IPS-18a (cell line): Measurements from ENCODE around the gene CDC34.
A peak's percentile ranks its signal among the peaks of the same experiment; 100 is the strongest.

Experiments
- H3K27ac ChIP-seq: one replicate; pipeline ENCODE4 v1.5.1; 2013; ENCODE audit warnings: low read length
- H3K27me3 ChIP-seq: one replicate; pipeline ENCODE4 v1.6.1; 2013; ENCODE audit warnings: mild to moderate bottlenecking, low read length; ENCODE audit not compliant: control insufficient read depth, insufficient read depth
- H3K36me3 ChIP-seq: one replicate; pipeline ENCODE4 v1.6.1; 2013; ENCODE audit warnings: low read depth, low read length; ENCODE audit not compliant: control insufficient read depth
- H3K4me1 ChIP-seq: one replicate; pipeline ENCODE4 v1.6.1; 2013; ENCODE audit warnings: low read depth, low read length; ENCODE audit not compliant: control insufficient read depth
- H3K4me3 ChIP-seq: one replicate; pipeline ENCODE4 v1.5.1; 2013; ENCODE audit warnings: low read length
- H3K9ac ChIP-seq: one replicate; pipeline ENCODE4 v1.6.1; 2013; ENCODE audit warnings: mild to moderate bottlenecking, low read length, moderate library complexity
- H3K9me3 ChIP-seq: one replicate; pipeline ENCODE4 v1.6.1; 2013; ENCODE audit warnings: low read depth, low read length; ENCODE audit not compliant: control insufficient read depth

CDC34 gene

DNA sequence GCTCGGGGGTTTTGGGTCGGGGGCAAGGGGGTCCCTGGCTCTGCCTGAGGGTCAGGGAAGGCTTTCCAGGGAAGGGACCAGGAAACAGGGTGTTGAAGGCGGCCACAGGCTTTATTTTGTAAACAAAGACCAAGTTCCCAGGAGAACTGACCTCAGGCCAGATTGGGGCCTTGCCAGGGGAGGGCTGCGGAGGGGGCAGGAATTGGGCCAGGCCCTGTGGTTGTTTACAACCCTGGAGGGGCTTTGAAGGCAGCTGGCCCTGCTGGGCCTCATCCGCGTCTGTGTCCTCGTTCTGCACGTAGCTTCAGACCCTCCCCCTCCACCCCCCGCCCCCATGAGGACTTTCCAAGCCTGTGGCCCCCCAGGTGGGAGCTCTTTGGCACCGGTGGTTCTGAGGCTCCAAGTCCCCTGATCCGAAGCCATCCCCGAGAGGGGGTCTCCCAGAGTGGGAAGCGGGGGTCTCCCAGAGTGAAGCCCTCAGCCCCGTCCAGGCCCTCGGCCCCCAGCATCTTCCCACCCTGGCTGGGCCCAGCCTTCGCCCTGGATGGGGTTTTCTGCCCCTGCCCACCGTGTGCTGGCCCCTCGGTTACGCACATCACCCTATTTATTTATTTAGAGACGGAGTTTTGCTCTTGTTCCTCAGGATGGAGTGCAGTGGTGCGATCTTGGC, 27.3 kb downstream of the CDC34 start:
- Histone ChIP-seq H3K4me3 (no peak overlapping the region), H3K36me3 (no peaks in the 10 kb centered on the region), H3K9ac (no peak overlapping the region), H3K27me3 (no peaks in the 10 kb centered on the region), H3K9me3 (no peaks in the 10 kb centered on the region), H3K27ac (no peak overlapping the region), H3K4me1 (no peaks in the 10 kb centered on the region)

DNA sequence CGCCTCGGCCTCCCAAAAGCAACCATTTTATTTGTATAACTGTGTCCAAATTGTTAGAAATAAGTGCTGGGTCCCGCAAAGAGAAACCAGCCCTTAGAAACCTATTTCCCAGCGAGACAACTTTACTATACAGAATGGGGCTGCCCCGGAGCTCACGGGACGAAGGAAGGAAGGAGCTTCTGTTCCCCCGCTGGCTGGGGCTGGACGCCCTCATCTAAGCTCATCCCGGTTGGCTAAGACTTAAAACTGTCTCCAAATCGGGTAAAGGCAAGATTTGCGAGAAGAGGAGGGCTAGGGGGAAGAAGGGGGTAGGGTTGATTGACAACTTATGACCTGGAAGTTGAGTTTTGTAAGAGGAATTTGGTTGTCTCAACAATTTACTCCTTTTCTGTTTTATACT, 28.6 kb downstream of the CDC34 start:
- Histone ChIP-seq H3K4me1 (no peaks in the 10 kb centered on the region), H3K27me3 (no peaks in the 10 kb centered on the region), H3K4me3 (no peak overlapping the region), H3K9me3 (no peaks in the 10 kb centered on the region), H3K27ac (no peak overlapping the region), H3K36me3 (no peaks in the 10 kb centered on the region), H3K9ac (no peak overlapping the region)

DNA sequence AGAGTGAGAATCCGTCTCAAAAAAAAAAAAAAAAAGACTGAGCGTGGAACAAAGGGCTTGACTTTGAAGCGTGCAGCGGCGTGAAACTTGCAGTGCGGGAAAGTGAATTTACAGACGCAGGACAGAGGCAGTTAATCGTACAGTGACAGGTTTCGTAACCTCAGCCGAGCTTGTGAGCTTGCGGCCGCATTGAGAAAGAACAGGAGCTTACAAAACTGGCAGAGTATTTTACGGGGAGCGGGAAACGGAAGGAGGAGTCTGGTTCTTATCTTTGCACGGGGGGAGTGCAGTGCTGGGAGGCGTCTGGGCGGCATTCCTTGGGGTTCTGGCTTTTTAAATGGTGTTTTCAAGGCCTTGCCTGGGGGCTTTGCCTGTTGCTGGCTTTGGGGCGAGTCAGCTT, 34.8 kb downstream of the CDC34 start:
- Histone ChIP-seq H3K27me3 (peaks cover 7% of the 10 kb centered on the region), H3K9me3 (no peaks in the 10 kb centered on the region), H3K9ac (no peak overlapping the region), H3K4me3 (no peak overlapping the region), H3K36me3 (no peaks in the 10 kb centered on the region), H3K27ac (no peak overlapping the region), H3K4me1 (peaks cover 7% of the 10 kb centered on the region)

DNA sequence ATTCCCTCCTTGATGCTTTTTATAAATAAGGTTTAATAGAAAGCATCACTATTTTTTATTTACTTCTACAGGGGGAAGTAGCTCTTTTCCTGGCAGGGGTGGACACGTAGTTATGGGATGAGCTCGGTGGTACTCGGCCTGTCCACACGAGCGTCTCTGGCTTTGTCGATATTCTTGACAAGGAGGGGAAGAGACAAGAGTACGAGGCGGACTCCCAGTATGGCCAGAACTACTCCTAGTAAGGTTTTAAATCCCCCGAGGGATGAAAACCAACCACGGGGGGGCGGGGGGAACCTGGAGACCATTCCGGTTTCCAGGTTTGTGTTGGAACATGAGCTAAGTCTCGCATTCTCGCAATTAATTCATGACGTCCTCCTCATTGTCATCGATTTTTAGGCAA, 35.3 kb downstream of the CDC34 start:
- Histone ChIP-seq H3K36me3 (no peaks in the 10 kb centered on the region), H3K4me3 (no peak overlapping the region), H3K27me3 (peaks cover 8% of the 10 kb centered on the region)

DNA sequence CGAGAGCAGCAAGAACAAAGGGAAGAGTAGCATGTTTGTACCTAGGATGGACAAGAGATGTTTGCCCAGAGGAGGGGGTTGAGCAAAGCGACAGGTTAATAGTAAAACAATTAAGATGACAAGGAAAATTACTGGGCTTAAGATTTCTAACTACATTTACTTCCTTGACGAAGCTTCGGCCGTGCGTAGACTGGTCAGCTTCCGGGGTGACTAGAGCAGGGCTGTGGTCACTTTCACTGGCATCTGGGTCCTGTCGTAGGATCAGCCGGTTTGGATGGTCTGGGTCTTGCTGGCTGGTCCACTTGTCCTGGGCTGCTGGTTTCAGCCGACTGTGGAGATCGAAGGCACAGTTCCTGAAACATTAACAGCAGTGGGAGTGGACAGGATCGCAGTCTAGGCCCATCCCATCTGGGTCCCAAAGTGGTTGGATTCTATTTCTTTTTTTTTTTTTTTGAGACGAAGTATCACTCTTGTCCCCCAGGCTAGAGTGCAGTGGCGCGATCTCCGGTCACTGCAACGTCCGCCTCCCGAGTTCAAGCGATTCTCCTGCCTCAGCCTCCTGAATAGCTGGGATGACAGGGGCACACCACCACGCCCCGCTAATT, 35.8 kb downstream of the CDC34 start:
- Histone ChIP-seq H3K36me3 (no peaks in the 10 kb centered on the region), H3K27me3 (peaks cover 8% of the 10 kb centered on the region), H3K4me1 (peaks cover 7% of the 10 kb centered on the region), H3K27ac (no peak overlapping the region), H3K9ac (no peak overlapping the region), H3K4me3 (no peak overlapping the region), H3K9me3 (no peaks in the 10 kb centered on the region)

More for the DNA sequence above, 35.3 kb downstream of the CDC34 start:
- H3K9ac ChIP-seq: no peak overlapping the region
- H3K9me3 ChIP-seq: no peaks in the 10 kb centered on the region
- H3K4me1 ChIP-seq: peaks cover 7% of the 10 kb centered on the region
- H3K27ac ChIP-seq: no peak overlapping the region

DNA sequence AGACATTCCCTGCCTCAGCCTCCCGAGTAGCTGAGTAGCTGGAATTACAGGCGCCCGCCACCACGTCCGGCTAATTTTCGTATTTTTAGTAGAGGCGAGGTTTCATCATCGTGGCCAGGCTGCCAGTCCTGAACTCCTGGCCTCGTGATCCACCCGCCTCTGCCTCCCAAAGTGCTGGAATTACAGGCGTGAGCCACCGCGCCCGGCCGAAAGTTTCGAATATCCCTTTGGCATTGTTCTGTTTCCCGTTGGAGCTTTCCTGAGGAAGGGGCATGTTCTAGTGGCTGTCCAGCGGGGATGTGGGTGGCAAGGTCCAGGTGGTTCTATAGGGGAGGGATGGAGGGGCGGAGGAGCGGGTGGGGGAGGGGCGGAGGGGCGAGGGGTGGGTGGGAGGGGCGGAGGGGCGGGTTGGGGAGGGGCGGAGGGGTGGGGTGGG, 38.7 kb downstream of the CDC34 start:
- H3K4me3 ChIP-seq: no peak overlapping the region
- H3K9ac ChIP-seq: no peak overlapping the region
- H3K9me3 ChIP-seq: no peaks in the 10 kb centered on the region
- no peak overlapping the region for H3K27ac ChIP-seq
- peaks cover 15% of the 10 kb centered on the region for H3K4me1 ChIP-seq
- H3K36me3 ChIP-seq: no peaks in the 10 kb centered on the region
- peaks cover 8% of the 10 kb centered on the region for H3K27me3 ChIP-seq

DNA sequence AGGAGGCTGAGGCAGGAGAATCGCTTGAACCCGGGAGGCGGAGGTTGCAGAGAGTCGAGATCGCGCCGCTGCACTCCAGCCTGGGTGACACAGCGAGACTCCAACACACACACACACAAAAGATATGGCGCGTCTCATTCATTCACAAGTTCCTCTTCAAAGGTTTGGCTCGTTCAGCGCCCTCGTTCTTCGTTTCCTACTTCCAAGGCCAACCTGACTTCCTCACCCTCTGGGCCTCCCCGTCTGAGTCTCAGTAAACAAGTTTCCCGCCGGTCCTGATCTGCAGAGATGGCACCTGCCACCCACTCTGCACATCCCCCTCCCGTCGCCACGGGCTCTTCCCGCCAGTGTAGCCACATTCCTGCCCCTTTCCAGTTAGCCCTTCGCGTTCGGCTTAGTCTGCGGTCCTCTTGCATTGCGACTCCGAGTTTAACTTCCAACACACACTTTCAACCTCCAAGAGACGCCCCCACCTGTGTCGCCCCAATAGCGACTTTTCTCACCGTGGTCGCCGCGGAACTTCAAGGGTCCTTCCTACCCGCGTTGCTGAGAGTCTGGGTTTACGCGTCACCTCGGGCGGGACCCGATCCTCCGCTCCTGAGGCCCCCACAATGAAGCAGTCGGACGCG, 39.5 kb downstream of the CDC34 start:
- peak overlapping the region; percentile 57 for H3K27ac ChIP-seq
- peaks cover 8% of the 10 kb centered on the region for H3K27me3 ChIP-seq
- H3K9me3 ChIP-seq: no peaks in the 10 kb centered on the region
- peaks cover 15% of the 10 kb centered on the region for H3K4me1 ChIP-seq
- no peaks in the 10 kb centered on the region for H3K36me3 ChIP-seq
- H3K9ac ChIP-seq: peak overlapping the region; percentile 57
- H3K4me3 ChIP-seq: peak overlapping the region; percentile 72

DNA sequence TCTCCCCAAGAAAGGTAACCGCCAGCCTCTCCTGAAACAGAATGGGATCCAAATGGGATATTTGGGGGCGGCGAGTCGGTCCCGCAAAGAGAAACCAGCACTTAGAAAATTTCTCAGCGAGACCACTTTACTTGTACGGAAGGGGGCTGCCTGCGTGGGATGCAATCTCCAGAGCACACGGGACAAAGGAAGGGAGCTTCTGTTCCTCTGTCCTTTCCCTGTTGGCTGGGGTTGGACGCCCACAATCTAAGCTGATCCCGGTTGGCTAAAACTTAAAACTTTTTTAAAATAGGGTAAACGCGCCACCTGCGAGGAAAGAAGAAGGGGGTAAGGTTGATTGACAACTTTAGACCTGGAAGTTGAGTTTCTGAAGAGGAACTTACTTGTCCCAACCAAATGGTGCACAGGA, 40.0 kb downstream of the CDC34 start:
- H3K36me3 ChIP-seq: no peaks in the 10 kb centered on the region
- H3K4me3 ChIP-seq: peak overlapping the region; percentile 72
- peaks cover 15% of the 10 kb centered on the region for H3K4me1 ChIP-seq
- peaks cover 8% of the 10 kb centered on the region for H3K27me3 ChIP-seq
- no peaks in the 10 kb centered on the region for H3K9me3 ChIP-seq
- peak overlapping the region; percentile 57 for H3K27ac ChIP-seq
- peak overlapping the region; percentile 57 for H3K9ac ChIP-seq

DNA sequence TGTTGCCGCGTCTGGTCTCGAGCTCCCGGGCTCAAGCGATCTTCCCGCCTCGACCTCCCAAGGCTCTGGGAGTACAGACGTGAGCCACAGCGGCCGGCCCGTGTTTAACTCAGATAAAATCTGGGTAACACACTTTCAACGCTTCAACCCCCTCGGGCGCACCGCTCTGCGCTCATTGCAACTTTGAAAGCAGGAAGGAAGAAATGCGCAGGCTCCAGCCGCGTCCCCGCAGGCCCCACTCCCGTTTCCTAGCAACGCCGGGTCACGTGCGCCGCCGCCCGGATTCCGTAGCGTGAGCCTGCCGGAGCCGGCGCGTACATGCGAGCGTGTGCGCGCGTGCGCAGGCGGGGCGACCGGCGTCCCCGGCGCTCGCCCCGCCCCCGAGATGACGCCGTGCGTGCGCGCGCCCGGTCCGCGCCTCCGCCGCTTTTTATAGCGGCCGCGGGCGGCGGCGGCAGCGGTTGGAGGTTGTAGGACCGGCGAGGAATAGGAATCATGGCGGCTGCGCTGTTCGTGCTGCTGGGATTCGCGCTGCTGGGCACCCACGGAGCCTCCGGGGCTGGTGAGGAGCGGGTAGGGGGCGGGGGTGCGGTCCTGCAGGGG, 40.7 kb downstream of the CDC34 start, which contains the start of gene BSG:
TSS of gene BSG (plus strand) at position 457 of the 603 bp plus-strand sequence. CDS start at position 496, 39 bp downstream.
- peaks cover 8% of the 10 kb centered on the region for H3K27me3 ChIP-seq

DNA sequence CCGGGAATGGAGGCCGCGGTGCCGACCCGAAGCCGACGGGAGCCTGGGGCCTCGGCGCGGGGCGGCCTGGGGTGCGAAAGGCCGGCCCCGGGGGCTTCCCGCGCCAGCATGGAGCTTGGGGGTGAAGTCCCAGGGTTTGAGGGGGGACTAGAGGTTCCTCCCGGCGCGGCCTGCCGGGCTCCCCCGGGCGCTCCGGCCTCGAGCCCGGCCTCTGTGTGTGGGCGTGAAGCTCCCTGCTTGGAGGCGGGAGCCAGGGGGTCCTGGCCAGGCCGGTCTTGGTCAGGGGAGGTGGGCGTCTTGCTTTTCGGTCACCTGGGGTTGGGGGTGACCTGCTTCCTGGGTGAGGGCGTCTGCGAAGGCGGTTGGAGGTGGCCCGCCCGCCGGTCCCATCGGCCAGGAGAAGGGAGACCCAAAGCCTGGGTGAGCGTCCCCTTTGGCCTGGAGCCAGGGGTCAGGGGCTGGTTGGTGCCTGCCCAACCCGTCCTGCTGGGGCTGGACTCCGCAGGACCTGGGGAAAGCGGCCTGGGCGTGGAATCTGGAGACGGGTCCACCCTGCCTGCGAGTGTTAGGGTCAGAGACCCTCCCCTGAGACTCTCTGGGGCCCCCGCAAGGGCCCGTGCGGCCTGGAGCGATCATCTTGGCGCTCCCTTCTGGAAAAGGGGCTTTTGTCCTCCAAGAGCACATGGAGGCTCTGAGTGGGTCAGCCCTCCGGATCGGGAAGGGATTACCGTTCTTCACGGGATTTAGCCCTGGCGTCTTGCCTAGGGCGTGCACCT, 41.4 kb downstream of the CDC34 start:
- Histone ChIP-seq H3K27ac (peak overlapping the region; percentile 78), H3K9me3 (no peaks in the 10 kb centered on the region), H3K4me1 (peaks cover 15% of the 10 kb centered on the region)

More for the DNA sequence above, 40.7 kb downstream of the CDC34 start, which contains the start of gene BSG:
- peak within 1 kb of the TSS; percentile 78 for H3K27ac ChIP-seq
- no peaks in the 10 kb centered on the region for H3K36me3 ChIP-seq
- H3K4me1 ChIP-seq: peaks cover 15% of the 10 kb centered on the region
- H3K9ac ChIP-seq: peak within 1 kb of the TSS; percentile 90
- peak within 1 kb of the TSS; percentile 90 for H3K4me3 ChIP-seq
- H3K9me3 ChIP-seq: no peaks in the 10 kb centered on the region

DNA sequence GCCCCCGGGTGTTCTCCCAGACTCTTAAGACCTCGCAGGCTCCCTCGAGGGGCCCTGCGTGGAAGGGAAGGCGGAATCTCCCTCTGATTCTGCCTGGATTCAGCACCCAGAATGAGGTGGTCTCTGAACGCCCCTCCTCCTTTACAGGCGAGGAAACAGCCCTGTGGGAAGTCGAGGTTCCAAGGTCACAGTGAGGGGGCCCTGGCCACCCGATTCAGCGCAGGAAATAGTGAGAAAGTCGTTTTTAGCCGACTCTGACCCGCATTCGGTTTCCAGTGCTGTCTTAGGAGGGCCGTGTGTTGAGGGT, 41.9 kb downstream of the CDC34 start:
- Histone ChIP-seq H3K9me3 (no peaks in the 10 kb centered on the region), H3K9ac (peak overlapping the region; percentile 90), H3K36me3 (peaks cover 4% of the 10 kb centered on the region), H3K27me3 (peaks cover 8% of the 10 kb centered on the region), H3K4me3 (peak overlapping the region; percentile 90), H3K27ac (peak overlapping the region; percentile 51), H3K4me1 (peaks cover 15% of the 10 kb centered on the region)

More for the DNA sequence above, 41.4 kb downstream of the CDC34 start:
- H3K9ac ChIP-seq: peak overlapping the region; percentile 90
- H3K27me3 ChIP-seq: peaks cover 8% of the 10 kb centered on the region
- H3K36me3 ChIP-seq: no peaks in the 10 kb centered on the region
- peak overlapping the region; percentile 90 for H3K4me3 ChIP-seq
